ENCODE results near the gene CD320. TPM values are rescaled to one million over a fixed set of nuclear protein-coding genes. Genes with fewer than 3 reads are reported as not detected.
"Not testable (repeated sequence)": the region's sequence is repeated elsewhere in the genome, so short reads cannot be mapped to it uniquely, and the experiment has no call there.

Gene CD320
- total RNA-seq, result 10 to 100 TPM; 19.1 to 53.8 TPM
- 10 to 100 TPM; 38.6 to 55.6 TPM for polyA plus RNA-seq
- long read RNA-seq, donor 1, transcript CD320-201 (5 exons, 1,250 nt), result major isoform, 33 of 33 reads
- long read RNA-seq, donor 1, partial matches to known transcripts, result 0 of 33 reads
- long read RNA-seq, donor 1, other reads (novel, unspliced or antisense), result 0 of 33 reads
- long read RNA-seq, donor 2, transcript CD320-201 (5 exons, 1,250 nt), result major isoform, 10 of 11 reads
- long read RNA-seq, donor 2, partial matches to known transcripts, result 0 of 11 reads
- long read RNA-seq, donor 2, other reads (novel, unspliced or antisense), result 0 of 11 reads
- long read RNA-seq, donor 3, transcript CD320-201 (5 exons, 1,250 nt), result major isoform, 14 of 17 reads
- long read RNA-seq, donor 3, partial matches to known transcripts, result 0 of 17 reads
- long read RNA-seq, donor 3, other reads (novel, unspliced or antisense), result 0 of 17 reads
- long read RNA-seq, donor 4, transcript CD320-201 (5 exons, 1,250 nt), result major isoform, 11 of 12 reads
- long read RNA-seq, donor 4, partial matches to known transcripts, result 0 of 12 reads
- long read RNA-seq, donor 4, other reads (novel, unspliced or antisense), result 0 of 12 reads
- long read RNA-seq, donor 5, transcript CD320-201 (5 exons, 1,250 nt), result major isoform, 37 of 51 reads
- long read RNA-seq, donor 5, partial matches to known transcripts, result 10 of 51 reads
- long read RNA-seq, donor 5, other reads (novel, unspliced or antisense), result 0 of 51 reads

DNA sequence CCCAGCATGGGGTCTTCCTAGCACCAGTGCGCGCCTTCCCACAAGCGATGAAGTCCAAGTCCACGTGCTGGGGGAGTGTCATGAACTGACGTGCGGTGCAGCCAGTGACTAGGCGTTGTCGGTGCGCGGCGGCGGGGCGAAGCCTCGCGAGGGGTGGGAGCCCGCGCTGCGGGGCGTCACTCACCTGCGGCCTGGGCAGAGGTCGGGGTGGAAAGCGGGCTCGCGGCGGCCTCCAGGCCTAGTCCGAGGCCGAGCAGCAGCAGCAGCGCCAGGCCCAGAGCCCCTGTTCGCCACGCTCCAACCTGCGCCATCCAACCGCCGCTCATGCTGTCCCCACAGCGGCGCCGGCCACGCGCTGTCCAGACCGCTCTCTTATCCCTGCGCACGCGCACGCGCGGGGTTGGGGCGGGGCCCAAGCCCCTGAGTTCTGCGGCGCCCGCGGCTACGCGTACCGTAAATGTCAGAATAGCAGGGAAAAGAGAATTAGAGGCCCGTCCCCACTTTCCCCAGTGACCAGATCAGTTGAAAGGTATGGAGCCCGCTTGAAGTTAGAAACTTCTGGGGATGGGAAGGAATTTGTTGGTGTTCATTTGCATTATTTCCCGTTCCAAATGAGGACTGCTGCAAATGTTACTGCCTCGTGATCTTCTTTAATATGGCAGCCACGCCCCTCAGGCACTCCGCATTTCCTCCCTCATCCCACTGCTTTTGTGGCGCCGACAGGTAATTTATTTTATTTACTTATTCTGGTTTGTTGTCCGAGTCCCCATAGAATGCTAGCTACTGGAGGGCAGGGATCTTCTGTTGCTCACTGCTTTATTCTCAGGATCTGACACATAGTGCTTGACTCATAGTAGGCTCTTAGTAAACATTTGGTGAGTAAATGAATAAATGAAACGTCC is at the start of gene CD320:
Gene CD320 (minus strand): TSS at position 394 of the 902 bp plus-strand sequence. CDS start 68 bp downstream, at position 326.
- WGBS, 2 donors, result 1 to 2% methylated on average over 61 to 63 of the region's 63 CpGs
- H3K27ac ChIP-seq (ENCODE audit: low read depth in 1 of 2, low read length in 1 of 2), result peak within 1 kb of the TSS; percentile 54 to 84
- peak within 1 kb of the TSS; percentile 51 to 60 for H3K9ac ChIP-seq (ENCODE audit: insufficient read depth in 1 of 2, low read length in 2 of 2)
- no peaks in the 10 kb centered on the region for H3K9me3 ChIP-seq (ENCODE audit: control insufficient read depth in 4 of 4, insufficient read depth in 3 of 4, low read length in 3 of 4)
- peaks cover 0 to 15% (median 13%) of the 10 kb centered on the region in 4 donors for H3K36me3 ChIP-seq (ENCODE audit: control insufficient read depth in 4 of 4, insufficient read depth in 4 of 4, low read length in 4 of 4)
- peak within 1 kb of the TSS; percentile 51 for H3K4me3 ChIP-seq
- peak; percentile 90 to 95 (median 93) for DNase-seq
- peak; percentile 94 for ATAC-seq (ENCODE audit: insufficient read depth, low FRiP score)
- peaks cover 0 to 19% (median 5%) of the 10 kb centered on the region in 5 donors for H3K4me1 ChIP-seq (ENCODE audit: control insufficient read depth in 5 of 5, insufficient read depth in 5 of 5, low read length in 5 of 5)
- H3K27me3 ChIP-seq (ENCODE audit: control insufficient read depth in 3 of 3, insufficient read depth in 3 of 3, low read length in 2 of 3), result no peaks in the 10 kb centered on the region
- TF ChIP-seq, protein P1, sequence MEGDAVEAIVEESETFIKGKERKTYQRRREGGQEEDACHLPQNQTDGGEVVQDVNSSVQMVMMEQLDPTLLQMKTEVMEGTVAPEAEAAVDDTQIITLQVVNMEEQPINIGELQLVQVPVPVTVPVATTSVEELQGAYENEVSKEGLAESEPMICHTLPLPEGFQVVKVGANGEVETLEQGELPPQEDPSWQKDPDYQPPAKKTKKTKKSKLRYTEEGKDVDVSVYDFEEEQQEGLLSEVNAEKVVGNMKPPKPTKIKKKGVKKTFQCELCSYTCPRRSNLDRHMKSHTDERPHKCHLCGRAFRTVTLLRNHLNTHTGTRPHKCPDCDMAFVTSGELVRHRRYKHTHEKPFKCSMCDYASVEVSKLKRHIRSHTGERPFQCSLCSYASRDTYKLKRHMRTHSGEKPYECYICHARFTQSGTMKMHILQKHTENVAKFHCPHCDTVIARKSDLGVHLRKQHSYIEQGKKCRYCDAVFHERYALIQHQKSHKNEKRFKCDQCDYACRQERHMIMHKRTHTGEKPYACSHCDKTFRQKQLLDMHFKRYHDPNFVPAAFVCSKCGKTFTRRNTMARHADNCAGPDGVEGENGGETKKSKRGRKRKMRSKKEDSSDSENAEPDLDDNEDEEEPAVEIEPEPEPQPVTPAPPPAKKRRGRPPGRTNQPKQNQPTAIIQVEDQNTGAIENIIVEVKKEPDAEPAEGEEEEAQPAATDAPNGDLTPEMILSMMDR (IDR thresholded peaks at IDR 0.05; ENCODE audit: control extremely low read depth, extremely low read depth), result no peak

DNA sequence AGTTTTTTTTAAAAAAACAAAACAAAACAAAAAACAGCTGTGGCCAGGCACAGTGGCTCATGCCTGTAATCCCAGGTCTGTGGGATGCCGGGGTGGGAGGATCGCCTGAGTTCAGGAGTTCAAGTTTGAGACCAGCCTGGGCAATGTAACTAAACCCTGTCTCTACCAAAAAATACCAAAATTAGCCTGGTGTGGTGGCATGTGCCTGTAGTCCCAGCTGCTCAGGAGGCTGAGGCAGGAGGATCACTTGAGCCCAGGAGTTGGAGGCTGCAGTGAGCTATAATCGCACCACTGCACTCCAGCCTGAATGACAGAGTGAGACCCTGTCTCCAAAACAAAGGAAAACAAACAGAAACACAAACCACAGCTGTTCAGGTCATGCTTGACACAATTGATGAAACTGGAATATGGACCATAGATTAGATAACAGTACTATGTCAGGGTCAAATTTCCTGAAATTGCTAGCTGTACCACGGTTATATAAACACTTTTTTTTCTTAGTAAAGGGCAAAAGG is 48.9 kb upstream of the CD320 start:
- TF ChIP-seq, protein P1 (IDR thresholded peaks at IDR 0.05; ENCODE audit: control extremely low read depth, extremely low read depth), result no peak
- Histone ChIP-seq H3K27ac (ENCODE audit: low read depth in 1 of 2, low read length in 1 of 2) (no peak overlapping the region), H3K9ac (ENCODE audit: insufficient read depth in 1 of 2, low read length in 2 of 2) (no peak overlapping the region), H3K9me3 (ENCODE audit: control insufficient read depth in 4 of 4, insufficient read depth in 3 of 4, low read length in 3 of 4) (no peaks in the 10 kb centered on the region), H3K4me3 (no peak overlapping the region), H3K4me1 (ENCODE audit: control insufficient read depth in 5 of 5, insufficient read depth in 5 of 5, low read length in 5 of 5) (peaks cover 0 to 11% (median 9%) of the 10 kb centered on the region in 5 donors), H3K36me3 (ENCODE audit: control insufficient read depth in 4 of 4, insufficient read depth in 4 of 4, low read length in 4 of 4) (no peaks in the 10 kb centered on the region), H3K27me3 (ENCODE audit: control insufficient read depth in 3 of 3, insufficient read depth in 3 of 3, low read length in 2 of 3) (no peaks in the 10 kb centered on the region)
- no peak for DNase-seq
- ATAC-seq (ENCODE audit: insufficient read depth, low FRiP score), result no peak
- WGBS, 2 donors, result 77 to 80% methylated on average over 4 of the region's 4 CpGs

DNA sequence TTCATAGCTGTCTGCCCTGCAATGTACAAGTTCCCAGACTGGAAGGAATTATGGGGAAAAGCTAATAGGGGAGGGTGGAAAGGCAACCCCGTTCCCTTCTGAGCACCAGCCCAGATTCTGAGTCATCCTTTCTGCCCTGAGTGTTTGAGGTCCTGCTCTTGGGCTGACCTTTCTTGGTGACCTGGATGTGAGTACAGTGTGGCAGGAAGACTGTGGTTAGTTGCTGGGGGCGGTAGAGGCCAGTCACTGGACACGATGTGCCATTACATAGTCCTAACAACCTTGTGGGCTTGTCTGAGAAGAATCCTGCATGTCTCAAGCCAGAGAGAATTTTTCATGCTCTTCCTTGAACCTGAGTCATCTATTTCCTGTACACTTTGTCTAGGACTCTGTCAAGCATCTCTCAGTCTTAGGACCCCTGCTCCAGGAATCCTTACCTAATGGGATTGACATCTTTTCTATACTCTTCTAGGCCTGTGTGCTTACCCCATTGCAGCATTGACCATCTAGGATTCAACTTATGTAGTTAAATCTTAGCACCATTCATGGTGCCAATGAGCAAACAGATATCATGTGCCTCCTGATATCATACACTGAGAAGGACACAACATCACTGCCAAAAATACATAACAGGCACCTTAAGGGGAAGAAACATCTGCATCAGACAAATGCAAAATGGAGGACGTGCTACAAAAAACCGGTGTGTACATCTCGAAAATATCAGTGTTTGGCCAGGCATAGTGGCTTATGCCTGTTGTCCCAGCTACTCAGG is 47.7 kb upstream of the CD320 start:
- TF ChIP-seq, protein P1 (IDR thresholded peaks at IDR 0.05; ENCODE audit: control extremely low read depth, extremely low read depth), result no peak
- DNase-seq, result no peak
- no peaks in the 10 kb centered on the region for H3K27me3 ChIP-seq (ENCODE audit: control insufficient read depth in 3 of 3, insufficient read depth in 3 of 3, low read length in 2 of 3)
- H3K36me3 ChIP-seq (ENCODE audit: control insufficient read depth in 4 of 4, insufficient read depth in 4 of 4, low read length in 4 of 4), result no peaks in the 10 kb centered on the region
- WGBS, 2 donors, result 52 to 74% methylated on average over 6 of the region's 6 CpGs
- H3K9me3 ChIP-seq (ENCODE audit: control insufficient read depth in 4 of 4, insufficient read depth in 3 of 4, low read length in 3 of 4), result no peaks in the 10 kb centered on the region
- H3K4me3 ChIP-seq, result no peak overlapping the region
- H3K4me1 ChIP-seq (ENCODE audit: control insufficient read depth in 5 of 5, insufficient read depth in 5 of 5, low read length in 5 of 5), result peaks cover 0 to 9% (median 5%) of the 10 kb centered on the region in 5 donors
- ATAC-seq (ENCODE audit: insufficient read depth, low FRiP score), result peak; percentile 84
- H3K27ac ChIP-seq (ENCODE audit: low read depth in 1 of 2, low read length in 1 of 2), result peak overlapping the region in 1 of 2 donors; percentile 45
- H3K9ac ChIP-seq (ENCODE audit: insufficient read depth in 1 of 2, low read length in 2 of 2), result no peak overlapping the region

DNA sequence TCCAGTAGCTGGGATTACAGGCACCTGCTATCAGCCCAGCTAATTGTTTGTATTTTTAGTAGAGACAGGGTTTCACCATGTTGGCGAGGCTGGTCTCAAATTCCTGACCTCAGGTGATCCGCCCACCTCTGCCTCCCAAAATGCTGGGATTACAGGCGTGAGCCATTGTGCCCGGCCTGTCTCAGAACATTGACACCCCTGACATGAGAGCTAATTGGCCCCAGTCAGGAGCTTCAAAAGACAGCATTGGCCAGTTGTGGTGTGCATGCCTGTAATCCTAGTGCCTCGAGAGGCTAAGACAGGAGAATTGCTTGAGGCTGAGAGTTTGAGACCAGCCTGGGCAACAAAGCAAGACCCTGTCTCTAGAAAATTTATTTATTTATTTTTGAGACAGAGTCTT is 44.7 kb upstream of the CD320 start:
- not testable (repeated sequence) for H3K4me3 ChIP-seq; H3K9ac ChIP-seq (ENCODE audit: insufficient read depth in 1 of 2, low read length in 2 of 2); H3K27me3 ChIP-seq (ENCODE audit: control insufficient read depth in 3 of 3, insufficient read depth in 3 of 3, low read length in 2 of 3); H3K36me3 ChIP-seq (ENCODE audit: control insufficient read depth in 4 of 4, insufficient read depth in 4 of 4, low read length in 4 of 4); H3K4me1 ChIP-seq (ENCODE audit: control insufficient read depth in 5 of 5, insufficient read depth in 5 of 5, low read length in 5 of 5); H3K27ac ChIP-seq (ENCODE audit: low read depth in 1 of 2, low read length in 1 of 2); H3K9me3 ChIP-seq (ENCODE audit: control insufficient read depth in 4 of 4, insufficient read depth in 3 of 4, low read length in 3 of 4); ATAC-seq (ENCODE audit: insufficient read depth, low FRiP score); DNase-seq
- WGBS, 2 donors, result 68 to 77% methylated on average over 5 of the region's 5 CpGs
